ENCODE measurements around the gene C11orf87. TPM values are rescaled to one million over a fixed set of nuclear protein-coding genes. Genes with fewer than 3 reads are reported as not detected.
A peak's percentile ranks its signal among the peaks of the same experiment; 100 is the strongest.

C11orf87 gene
- total and polyA plus RNA-seq, 2 experiments from 2014 or later: 0.50 to 0.56 TPM

GRCh38 chr11:109390752-109391151 lies 31.2 kb upstream of the C11orf87 start (continued):
- peak; percentile 66; the same call in 1 of the 2 replicates for TF ChIP-seq ZNF114 (CRISPR knock-in tag; IDR thresholded peaks at IDR 0.05)
- TF ChIP-seq NANOG (IDR thresholded peaks at IDR 0.05; ENCODE audit: borderline replicate concordance): peak; percentile 85
- no peak for TF ChIP-seq STAT1 (IDR thresholded peaks at IDR 0.05; ENCODE audit: unreplicated experiment)

DNA sequence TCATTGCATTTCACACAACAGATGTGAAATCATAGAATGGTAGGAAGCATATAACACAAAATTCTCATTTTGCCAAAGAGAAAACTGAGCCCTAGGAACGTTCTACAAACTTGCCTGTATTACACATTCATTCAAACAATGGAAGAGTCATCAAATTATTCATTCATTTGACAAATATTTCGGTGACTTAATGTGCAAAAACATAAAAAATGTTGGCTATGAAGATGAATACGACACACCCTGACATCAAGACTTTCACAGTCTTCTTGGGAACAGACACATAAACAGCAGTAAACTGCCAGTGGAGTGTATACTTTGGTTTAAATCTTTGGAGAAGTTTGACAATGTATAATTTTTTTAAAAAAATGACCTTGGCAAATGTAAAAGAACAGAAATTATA lies 20.4 kb upstream of the C11orf87 start:
- H3K4me3 Mint-ChIP-seq: no peak overlapping the region
- no peaks in the 10 kb centered on the region for H4K20me1 ChIP-seq (replicated peaks; ENCODE audit: insufficient read depth)

More for the DNA sequence above, 20.4 kb upstream of the C11orf87 start:
- no peak overlapping the region for H2AFZ ChIP-seq
- H3K79me2 ChIP-seq (replicated peaks; ENCODE audit: insufficient read depth): no peaks in the 10 kb centered on the region
- Mint-ChIP-seq H3K4me1 (no peaks in the 10 kb centered on the region), H3K36me3 (ENCODE audit: low read depth) (no peaks in the 10 kb centered on the region), H3K27me3 (ENCODE audit: insufficient read depth, low read depth, poor library complexity) (no peaks in the 10 kb centered on the region), H3K9me3 (no peaks in the 10 kb centered on the region), H3K27ac (no peak overlapping the region)
- no peak overlapping the region for H3K27ac ChIP-seq (ENCODE audit: low read depth)
- H3K4me3 ChIP-seq: no peak overlapping the region
- H3K27me3 ChIP-seq (ENCODE audit: insufficient read depth): no peaks in the 10 kb centered on the region
- no peaks in the 10 kb centered on the region for H3K9me2 ChIP-seq (ENCODE audit: insufficient read depth)
- no peaks in the 10 kb centered on the region for H3F3A ChIP-seq (replicated peaks; ENCODE audit: low read depth)
- H3K4me2 ChIP-seq: no peak overlapping the region
- TF ChIP-seq CTCF (conservative IDR thresholded peaks at IDR 0.05; ENCODE audit: low read depth in 2 of 2) (no peak), POLR2AphosphoS5 (IDR thresholded peaks at IDR 0.05; ENCODE audit: low read depth) (no peak), EZH2 (IDR thresholded peaks at IDR 0.05; ENCODE audit: low read depth, unreplicated experiment) (no peak)
- TF ChIP-seq, protein P1, sequence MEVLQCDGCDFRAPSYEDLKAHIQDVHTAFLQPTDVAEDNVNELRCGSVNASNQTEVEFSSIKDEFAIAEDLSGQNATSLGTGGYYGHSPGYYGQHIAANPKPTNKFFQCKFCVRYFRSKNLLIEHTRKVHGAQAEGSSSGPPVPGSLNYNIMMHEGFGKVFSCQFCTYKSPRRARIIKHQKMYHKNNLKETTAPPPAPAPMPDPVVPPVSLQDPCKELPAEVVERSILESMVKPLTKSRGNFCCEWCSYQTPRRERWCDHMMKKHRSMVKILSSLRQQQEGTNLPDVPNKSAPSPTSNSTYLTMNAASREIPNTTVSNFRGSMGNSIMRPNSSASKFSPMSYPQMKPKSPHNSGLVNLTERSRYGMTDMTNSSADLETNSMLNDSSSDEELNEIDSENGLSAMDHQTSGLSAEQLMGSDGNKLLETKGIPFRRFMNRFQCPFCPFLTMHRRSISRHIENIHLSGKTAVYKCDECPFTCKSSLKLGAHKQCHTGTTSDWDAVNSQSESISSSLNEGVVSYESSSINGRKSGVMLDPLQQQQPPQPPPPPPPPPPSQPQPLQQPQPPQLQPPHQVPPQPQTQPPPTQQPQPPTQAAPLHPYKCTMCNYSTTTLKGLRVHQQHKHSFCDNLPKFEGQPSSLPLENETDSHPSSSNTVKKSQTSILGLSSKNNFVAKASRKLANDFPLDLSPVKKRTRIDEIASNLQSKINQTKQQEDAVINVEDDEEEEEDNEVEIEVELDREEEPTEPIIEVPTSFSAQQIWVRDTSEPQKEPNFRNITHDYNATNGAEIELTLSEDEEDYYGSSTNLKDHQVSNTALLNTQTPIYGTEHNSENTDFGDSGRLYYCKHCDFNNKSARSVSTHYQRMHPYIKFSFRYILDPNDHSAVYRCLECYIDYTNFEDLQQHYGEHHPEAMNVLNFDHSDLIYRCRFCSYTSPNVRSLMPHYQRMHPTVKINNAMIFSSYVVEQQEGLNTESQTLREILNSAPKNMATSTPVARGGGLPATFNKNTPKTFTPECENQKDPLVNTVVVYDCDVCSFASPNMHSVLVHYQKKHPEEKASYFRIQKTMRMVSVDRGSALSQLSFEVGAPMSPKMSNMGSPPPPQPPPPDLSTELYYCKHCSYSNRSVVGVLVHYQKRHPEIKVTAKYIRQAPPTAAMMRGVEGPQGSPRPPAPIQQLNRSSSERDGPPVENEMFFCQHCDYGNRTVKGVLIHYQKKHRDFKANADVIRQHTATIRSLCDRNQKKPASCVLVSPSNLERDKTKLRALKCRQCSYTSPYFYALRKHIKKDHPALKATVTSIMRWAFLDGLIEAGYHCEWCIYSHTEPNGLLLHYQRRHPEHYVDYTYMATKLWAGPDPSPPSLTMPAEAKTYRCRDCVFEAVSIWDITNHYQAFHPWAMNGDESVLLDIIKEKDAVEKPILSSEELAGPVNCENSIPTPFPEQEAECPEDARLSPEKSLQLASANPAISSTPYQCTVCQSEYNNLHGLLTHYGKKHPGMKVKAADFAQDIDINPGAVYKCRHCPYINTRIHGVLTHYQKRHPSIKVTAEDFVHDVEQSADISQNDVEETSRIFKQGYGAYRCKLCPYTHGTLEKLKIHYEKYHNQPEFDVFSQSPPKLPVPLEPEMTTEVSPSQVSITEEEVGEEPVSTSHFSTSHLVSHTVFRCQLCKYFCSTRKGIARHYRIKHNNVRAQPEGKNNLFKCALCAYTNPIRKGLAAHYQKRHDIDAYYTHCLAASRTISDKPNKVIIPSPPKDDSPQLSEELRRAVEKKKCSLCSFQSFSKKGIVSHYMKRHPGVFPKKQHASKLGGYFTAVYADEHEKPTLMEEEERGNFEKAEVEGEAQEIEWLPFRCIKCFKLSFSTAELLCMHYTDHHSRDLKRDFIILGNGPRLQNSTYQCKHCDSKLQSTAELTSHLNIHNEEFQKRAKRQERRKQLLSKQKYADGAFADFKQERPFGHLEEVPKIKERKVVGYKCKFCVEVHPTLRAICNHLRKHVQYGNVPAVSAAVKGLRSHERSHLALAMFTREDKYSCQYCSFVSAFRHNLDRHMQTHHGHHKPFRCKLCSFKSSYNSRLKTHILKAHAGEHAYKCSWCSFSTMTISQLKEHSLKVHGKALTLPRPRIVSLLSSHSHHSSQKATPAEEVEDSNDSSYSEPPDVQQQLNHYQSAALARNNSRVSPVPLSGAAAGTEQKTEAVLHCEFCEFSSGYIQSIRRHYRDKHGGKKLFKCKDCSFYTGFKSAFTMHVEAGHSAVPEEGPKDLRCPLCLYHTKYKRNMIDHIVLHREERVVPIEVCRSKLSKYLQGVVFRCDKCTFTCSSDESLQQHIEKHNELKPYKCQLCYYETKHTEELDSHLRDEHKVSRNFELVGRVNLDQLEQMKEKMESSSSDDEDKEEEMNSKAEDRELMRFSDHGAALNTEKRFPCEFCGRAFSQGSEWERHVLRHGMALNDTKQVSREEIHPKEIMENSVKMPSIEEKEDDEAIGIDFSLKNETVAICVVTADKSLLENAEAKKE (CRISPR knock-in tag; IDR thresholded peaks at IDR 0.05): no peak
- ATAC-seq (no peak), DNase-seq (ENCODE audit: low spot score) (no peak)
- no peaks in the 10 kb centered on the region for H3K36me3 ChIP-seq (ENCODE audit: insufficient read depth)
- H3K4me1 ChIP-seq (ENCODE audit: insufficient read depth): no peaks in the 10 kb centered on the region

Data from GM23338 (cell line).